GM13976 (cell line): ENCODE data around the gene LRRC27.

Source experiments
- DNase-seq: peaks from one replicate; pipeline ENCODE4 v3.0.0; 2012; ENCODE audit warnings: low spot score
- in situ Hi-C: fragments of 300-500 bp; cut with MboI; formaldehyde crosslinking; loops from one replicate; pipeline ENCODE4 v1.12.0; 2022; ENCODE audit warnings: low sequenced_read_pairs, mixed read lengths, inconsistent platforms; ENCODE audit not compliant: unreplicated experiment
- TF ChIP-seq, protein P1 (sequence below): IDR thresholded peaks from 2 replicates; pipeline ENCODE4 v1.5.1; 2012; ENCODE audit warnings: borderline replicate concordance, mild to moderate bottlenecking; ENCODE audit not compliant: insufficient read depth; ENCODE audit errors: extremely low read depth, missing control alignments, control extremely low read depth

LRRC27 gene

GRCh38 chr10:132407243-132407746, 75.3 kb downstream of the LRRC27 start:
- in situ Hi-C loops, result no loop called here
- no peak for DNase-seq
- TF ChIP-seq, protein P1, sequence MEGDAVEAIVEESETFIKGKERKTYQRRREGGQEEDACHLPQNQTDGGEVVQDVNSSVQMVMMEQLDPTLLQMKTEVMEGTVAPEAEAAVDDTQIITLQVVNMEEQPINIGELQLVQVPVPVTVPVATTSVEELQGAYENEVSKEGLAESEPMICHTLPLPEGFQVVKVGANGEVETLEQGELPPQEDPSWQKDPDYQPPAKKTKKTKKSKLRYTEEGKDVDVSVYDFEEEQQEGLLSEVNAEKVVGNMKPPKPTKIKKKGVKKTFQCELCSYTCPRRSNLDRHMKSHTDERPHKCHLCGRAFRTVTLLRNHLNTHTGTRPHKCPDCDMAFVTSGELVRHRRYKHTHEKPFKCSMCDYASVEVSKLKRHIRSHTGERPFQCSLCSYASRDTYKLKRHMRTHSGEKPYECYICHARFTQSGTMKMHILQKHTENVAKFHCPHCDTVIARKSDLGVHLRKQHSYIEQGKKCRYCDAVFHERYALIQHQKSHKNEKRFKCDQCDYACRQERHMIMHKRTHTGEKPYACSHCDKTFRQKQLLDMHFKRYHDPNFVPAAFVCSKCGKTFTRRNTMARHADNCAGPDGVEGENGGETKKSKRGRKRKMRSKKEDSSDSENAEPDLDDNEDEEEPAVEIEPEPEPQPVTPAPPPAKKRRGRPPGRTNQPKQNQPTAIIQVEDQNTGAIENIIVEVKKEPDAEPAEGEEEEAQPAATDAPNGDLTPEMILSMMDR, result no peak

GRCh38 chr10:132407846-132408278, 75.9 kb downstream of the LRRC27 start:
- TF ChIP-seq, protein P1, result no peak
- in situ Hi-C loops, result no loop called here
- no peak for DNase-seq

- DNase-seq, result no peak
- TF ChIP-seq, protein P1, result no peak
- in situ Hi-C loops, result no loop called here
These were observed 76.4 kb downstream of the LRRC27 start for GRCh38 chr10:132408367-132408781.

DNA sequence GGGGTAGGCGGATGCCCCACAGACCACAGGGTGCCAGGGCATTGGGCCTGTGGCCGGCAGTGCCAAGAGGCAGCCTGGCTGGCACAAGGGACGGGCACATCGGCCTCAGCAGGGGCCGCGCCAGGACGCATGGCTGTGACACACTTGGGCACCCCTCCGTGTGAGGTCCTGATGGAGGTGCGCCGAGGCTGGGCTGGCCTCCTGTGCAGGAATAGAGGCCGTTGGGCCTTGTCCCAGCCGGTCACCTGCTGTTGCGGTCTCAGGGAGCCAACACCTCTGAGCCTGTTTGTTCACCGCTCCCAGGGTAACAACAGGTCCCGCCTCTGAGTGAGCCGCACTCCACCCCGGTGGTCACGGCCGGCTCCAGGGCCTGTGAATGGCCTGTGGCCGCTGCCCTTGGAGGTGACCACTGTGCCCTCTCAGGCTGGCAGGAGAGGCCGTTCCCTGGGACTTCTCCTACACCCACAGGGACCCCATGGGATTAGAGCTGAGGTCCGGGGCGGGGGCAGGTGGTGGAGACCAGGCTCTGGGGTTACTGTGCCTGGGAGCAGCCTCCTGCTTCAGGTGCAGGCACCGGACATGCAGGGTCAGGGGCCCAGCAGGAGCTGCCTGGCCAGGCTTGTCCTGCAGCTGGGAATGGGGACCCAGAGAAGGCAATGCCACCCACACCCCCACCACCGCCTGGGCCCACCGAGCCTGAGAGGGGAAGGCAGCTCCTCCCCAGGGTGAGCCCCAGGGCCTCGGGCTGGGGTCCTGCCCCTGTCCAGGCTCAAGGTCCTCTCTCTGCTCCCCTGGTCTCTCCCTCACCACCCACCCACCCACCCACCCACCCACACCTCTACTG, 77.1 kb downstream of the LRRC27 start:
- no peak for DNase-seq
- in situ Hi-C loops, result no loop called here
- TF ChIP-seq, protein P1, result no peak

DNA sequence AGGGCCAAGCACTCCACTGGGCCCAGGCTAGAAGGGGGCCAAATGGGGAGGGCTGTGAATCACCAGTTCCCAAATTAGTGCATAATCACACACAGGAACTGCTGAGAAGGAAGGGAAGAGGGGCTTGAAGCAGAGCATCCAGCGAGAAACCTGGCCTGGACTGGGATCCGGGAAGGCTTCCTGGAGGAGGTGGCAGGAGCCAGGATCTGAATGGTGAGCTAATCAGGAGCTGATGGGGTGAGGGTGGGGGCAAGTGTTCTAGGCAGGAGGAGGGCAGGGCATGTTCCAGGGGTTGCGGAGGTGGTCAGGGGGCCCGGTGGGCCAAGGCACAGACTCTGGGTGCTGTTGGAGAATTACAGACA, 77.7 kb downstream of the LRRC27 start:
- DNase-seq, result no peak
- TF ChIP-seq, protein P1, result no peak
- in situ Hi-C loops, result no loop called here

DNA sequence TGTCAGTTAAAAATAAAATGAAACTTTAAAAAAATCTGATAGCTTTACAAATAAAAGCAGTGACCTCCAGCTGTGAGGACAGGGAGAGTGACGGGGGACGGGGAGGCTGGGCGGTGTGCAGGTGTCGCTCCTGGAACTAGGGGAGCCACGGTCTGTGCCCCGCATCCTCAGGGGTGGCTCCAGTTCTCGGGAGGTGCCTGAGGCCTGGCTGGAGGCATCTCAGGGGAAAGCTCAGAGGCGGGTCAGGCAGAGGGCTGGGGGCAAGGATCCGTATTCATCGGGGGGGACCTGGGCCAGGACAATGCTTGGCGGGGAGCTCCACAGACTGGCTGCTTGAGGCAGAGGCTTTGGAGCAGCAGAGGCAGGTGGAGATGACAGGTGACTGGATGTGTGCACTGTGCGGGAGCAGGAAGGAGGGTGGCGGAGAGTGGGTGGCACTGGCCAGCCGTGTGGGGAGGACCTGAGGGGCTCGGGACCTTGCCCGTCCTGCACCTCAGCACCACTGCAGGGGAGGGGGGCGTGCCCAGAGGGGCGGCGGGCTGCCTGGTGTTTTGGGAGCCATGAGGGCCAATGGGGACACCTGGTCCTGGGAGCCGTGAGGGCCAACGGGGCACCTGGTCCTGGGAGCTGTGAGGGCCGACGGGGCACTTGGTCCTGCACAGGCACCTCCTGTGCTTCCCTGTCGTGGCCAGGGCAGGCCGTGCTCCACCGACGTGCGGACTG, 78.2 kb downstream of the LRRC27 start:
- TF ChIP-seq, protein P1, result no peak

More for the DNA sequence above, 78.2 kb downstream of the LRRC27 start:
- in situ Hi-C loops, result no loop called here
- DNase-seq, result no peak
